SH-SY5Y (cell line): ENCODE data around the gene HMGXB3.

ENCODE experiments used
- GATA2 ChIP-seq: IDR thresholded peaks from 2 replicates; pipeline ENCODE4 v1.6.1; 2011; ENCODE audit warnings: mild to moderate bottlenecking, low read depth, low read length
- GATA3 ChIP-seq: IDR thresholded peaks from 2 replicates; pipeline ENCODE4 v1.6.1; 2011; ENCODE audit warnings: low read depth, mild to moderate bottlenecking, low read length, moderate library complexity

- TF ChIP-seq GATA2 (no peak), GATA3 (no peak)
Measured at GRCh38 chr5:150097152-150097551, 96.6 kb downstream of the HMGXB3 start.
